Measurements from ENCODE around the gene TFPI2.

Gene TFPI2

DNA sequence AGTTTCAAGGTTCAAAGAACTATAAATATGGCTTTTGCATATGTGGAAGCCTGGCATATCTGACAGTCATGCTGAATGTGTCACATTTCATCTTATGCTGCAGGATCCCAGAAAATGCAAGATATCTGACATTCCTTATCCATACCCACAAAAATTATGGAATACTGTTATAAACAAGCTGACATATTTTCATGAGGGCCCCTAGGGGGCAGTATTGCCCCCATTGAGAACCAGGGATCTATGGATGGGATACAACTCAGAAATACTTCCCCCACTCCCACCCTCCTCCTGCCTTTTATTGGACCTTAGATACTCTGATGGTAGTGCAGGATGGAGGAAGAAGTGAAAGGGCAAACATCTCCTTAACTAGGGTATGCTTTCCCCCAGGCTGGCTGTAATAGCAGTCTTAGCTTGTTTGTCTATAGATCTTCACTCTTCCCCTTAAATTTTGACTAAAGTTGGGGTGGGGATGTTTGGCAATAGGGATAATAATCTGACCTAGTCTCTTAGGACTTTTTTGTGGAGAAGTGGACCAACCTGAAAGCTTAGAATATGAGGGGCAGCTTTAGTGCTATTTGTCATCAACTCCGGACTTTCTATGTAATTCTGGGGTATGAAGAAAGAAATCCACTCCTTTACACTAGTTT is 12.3 kb upstream of the TFPI2 start:
- no peak for DNase-seq

DNA sequence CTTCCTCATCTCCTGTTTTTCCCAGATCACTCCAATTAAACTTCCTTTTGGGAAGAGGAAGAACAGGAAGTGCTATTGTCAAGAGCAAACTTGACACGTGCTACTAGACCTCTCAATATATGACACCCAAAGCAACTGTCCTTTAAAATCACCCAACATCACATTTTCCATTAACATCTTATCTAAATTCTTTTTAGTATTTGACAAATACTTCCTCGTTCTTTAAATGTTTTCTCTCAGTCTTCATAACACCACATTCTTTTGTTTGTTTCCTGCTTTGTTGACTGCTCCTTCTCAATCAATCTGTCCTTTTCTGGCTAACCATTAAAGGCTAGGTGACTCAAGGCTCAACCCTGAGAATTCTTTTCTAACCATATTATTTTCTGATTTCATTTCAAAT is 7.1 kb upstream of the TFPI2 start:
- no peak for DNase-seq

DNA sequence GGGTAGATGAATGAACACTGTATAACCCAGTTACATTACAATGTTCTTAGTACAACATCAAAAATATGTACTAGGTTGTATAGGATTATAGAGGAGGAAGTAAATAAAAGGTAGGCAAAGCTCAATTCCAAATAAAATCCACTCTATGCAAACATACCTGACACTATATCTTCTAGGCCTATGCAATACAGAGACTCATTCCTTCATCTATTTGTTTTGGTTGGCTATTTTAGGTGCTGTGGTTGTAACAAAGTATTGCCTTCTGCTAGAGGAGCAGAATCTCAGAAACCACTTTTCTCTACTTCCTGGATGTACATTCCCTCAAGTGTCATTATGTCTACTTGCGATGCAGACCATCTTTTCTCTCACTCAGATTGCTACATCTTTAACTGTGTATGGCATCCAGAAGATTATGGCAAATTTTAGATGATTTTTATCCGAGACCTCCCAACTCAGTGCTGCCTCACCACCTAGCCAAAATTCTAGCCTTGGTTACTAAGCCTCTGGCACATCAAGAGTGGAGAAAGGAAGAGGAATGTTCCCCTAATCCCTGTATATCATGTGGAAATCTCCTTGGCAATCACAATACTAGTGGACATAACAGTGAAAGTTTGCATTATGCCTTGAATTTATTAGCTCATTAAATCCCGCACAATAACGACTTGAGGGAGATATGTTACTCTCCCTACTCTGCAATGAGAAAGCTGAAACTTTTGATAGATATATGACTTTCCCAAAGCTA is 5.5 kb upstream of the TFPI2 start:
- no peak for DNase-seq

DNA sequence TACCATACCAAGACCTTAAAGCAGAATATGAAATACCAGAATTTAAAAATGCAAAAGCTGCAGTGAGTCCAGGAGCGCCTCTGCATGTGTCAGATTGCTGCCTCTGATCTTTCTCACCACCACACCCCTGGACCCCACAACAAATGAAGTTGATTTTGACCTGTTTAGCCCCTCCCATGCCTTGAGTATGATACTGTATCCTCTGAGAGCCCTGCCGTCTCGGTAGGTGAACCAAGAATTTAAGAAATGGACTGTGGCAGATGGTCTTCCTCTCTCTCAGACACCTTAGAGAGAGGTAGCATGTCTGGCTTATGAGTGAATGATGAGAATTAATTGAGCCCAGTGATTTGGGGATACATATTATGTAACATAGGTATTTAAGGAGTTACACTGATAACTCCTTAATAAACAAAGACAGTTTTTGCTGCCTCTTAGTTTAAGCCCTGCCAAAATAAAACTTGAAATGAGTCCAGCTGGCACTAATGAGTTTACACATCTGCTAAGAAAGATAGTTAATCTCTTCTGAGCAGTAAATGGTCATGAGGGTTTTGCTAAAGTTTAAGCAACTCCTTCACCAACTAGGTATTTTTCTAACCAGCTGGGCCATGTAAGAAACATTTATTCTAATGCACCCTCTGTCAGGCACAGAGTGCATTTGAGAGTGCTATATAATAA is 4.5 kb upstream of the TFPI2 start:
- no peak for DNase-seq

DNA sequence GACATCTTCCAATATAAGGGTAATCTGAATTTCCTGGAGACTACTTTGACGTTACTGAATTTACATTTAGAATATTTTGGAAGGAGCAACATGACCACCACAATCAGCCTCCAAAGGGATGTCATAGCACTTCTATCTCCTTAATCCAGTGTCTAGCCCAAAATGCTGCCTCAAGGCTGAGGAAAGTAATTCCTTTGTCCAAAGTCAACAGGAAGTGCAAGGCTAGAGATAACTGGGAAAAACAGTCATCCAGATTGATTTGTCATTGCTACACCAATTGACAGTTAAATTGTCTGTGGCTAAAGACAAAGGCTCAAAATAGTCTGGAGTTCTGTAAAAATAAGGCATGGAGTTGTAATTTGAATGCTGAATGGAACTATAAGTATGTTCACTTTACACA is 3.9 kb upstream of the TFPI2 start:
- no peak for DNase-seq

DNA sequence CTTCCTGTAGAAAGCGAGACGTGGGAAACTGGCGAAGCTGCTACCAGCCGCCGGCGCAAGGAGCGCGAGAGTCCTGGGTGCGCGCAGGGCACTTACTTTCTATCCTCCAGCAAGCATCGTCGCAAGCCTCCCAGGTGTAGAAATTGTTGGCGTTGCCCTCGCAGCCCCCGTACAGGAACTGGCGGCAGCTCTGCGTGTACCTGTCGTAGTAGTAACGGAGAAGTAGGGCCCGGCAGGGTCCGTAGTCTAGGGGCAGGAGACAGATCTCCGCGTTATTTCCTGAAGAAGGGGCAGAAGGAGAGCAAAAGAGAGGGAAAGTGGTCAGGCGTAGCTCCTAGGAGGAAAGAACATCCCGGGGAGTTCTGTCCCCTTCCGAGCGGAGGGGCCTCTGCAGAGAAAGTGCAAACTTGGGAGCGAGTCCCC is 501 bp downstream of the TFPI2 start:
- DNase-seq: no peak

DNA sequence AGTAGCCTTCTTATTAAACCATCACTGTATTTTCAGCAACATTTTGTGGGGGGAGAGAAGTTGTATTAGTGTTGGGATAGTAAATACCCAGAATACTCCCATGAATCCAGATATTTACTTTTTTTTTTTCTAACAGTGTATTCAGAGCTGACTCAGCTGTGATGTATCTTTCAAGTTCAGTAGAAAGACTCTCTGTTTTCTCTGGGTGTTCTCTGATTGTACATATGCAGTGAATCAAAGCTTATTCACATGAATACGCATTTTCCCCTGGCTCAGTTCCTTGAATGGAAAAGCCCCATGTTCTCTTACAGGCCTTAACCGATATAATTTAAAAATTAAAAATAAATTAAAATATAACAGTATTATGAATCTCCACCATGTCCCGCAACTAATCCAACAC is 1.3 kb downstream of the TFPI2 start:
- DNase-seq: no peak

DNA sequence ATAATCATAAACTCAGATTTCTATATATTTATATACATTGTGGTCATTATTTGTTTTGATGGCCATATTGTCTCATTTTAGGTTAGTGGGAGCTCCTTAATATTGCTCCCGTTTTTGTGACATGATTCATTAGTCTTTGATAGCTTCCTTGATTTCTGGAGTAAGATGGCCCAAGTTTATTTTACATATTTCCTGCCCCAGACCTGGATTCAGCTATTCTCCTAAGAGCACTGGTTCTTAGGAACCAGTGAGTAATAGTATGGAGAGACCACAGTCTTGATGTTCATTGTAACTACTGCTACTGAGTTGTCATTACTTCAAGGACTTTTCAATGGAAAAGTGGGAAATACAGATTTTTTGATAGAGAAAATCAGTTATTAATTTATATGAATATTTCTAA is 6.0 kb downstream of the TFPI2 start:
- DNase-seq: no peak

DNA sequence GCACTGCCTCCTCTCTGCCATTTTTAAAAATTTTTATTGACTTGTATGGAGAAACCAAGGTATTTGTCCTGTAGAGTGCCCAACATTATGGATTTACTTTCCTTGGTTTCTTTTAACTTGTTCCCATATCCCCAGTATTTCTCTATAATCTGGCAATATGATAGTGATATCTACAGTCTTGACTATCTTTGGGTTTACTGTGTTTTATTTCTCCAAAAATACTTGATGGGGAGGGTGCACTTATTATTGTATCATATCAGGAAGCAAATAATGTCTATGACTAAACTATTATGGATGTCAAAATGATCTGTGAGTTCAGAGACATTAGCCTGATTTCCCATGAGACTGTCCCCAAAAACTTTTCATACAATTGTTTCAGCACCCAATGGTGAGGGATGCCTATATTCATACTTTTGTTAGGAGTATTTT is 6.6 kb downstream of the TFPI2 start:
- no peak for DNase-seq

DNA sequence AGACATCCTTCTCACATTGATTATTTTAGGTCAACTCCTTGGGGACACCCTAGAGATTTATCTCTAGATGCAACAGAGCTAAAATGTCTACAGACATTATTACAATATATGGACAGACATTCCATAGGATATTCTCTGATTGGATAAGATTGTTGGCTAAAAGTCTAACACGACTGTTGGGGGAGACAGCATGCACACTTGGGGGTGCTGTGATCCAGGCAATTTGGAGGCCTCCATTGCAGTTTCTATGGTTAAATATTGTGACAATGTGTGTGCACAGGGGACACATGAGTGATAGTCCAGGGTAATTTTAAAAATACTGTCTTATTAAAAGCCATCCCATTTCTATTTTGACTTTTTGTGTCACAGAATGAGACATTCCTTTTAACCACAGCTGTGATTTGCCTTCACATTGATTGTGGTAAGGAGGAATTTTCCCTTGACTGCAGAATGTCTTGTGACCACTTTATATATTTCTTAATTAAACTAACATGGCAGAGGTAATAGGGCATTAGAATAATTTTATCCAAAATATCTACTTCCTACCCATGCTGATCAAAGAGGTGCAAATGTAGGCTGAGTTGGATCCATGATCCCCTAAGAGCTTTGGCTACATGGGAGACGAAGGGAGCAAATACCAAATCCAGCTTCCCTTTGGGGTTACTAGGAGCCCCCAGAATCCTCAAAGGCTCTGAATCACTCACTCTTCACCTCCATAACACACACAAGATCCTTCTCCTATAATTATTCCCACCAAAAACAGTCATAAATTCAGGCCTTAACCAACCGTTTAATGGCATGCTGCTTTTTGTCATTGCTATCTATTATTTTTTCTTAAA is 7.3 kb downstream of the TFPI2 start:
- no peak for DNase-seq

DNA sequence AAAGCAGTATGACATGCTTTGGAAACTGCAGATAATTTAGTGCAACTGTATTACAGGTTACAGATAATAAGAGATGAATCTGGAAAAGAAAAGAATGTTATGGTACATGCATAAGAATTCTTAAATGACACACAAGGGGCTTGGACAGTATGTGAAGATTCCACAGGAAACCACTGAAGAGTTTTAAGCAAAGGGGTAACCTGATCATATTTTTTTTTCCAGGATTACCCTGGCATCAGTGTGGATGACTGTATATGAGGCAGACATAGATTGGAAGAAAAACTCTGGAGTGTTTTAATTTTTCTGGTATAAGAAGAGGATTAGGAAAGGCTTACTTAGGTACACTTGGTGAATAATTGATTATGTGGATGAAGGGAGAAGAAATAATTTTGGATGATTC is 8.1 kb downstream of the TFPI2 start:
- no peak for DNase-seq

DNA sequence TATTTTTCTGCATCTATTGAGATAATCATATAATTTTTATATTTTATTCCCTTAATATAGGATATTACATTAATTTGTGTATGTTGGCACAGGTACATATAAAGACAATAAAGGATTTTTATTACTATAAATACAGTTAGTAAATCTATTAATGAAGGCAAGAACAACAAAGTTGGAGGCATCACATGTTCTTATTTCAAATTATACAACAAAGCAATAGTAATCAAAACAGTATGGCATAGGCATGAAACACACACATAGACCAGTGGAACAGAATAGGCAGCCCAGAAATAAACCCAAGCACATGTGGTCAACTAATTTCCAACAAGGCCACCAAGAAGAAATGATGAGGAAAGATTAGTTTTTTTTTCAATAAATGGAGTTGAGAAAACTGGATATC is 11.2 kb downstream of the TFPI2 start:
- DNase-seq: no peak

DNA sequence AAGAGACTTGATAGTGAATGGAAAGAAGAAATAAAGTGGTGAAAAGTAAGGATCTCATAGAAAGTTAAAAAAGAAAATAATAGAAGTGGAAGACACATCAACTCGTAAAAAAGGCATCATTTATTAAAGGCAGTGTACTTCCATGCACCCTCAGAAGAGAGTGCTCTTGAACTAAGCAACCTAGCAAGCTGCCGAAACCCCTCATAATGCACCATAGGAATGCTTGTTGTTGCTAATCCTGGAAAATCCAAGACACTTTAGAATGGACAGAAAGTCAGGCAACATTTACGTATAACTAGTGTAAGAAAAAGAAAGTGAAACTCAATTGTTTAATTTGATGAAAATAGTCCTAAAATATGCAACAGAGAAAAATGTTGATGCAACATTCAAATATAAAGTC is 12.8 kb downstream of the TFPI2 start:
- DNase-seq: no peak

DNA sequence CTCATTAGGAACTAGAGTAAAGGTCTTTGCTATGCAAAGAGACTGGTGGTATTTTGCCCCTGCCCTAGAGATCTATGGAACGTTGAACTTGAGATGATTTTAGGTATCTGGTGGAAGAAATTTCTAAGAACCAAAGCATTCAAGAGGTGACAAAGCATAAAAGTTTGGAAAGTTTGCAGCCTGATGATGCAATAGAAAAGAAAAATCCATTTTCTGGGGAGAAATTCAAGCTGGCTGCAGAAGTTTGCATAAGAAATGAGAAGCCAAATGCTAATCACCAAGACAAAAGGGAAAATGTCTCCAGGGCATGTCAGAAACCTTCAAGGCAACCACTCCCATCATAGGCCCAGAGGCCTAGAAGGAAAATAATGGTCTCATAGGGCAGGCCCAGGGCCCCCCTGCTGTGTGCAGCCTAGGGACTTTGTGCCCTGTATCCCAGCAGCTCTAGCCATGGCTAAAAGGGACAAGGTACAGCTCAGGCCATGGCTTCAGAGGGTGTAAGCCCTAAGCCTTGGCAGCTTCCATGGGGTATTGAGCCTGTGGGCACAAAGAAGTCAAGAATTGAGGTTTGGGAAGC is 16.5 kb downstream of the TFPI2 start:
- no peak for DNase-seq

DNA sequence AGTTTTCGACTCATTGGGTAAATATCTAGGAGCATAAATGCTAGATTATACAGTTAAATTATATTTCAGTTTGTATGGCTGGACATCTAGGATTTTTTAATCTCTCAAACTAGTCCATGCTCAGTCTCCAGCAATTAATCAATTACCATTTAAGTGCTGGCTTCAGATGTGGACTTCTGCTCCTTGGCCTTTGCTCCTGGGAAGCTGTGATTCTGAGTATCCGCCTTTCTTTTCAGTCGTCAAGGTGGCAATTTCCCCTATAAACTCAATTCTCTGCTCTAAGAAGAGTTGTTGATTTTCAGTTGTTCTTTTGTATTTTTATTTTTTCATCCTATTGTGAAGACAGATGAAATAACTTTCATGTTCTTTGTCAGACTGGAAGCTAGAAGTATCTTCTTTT is 23.7 kb downstream of the TFPI2 start:
- no peak for DNase-seq

DNA sequence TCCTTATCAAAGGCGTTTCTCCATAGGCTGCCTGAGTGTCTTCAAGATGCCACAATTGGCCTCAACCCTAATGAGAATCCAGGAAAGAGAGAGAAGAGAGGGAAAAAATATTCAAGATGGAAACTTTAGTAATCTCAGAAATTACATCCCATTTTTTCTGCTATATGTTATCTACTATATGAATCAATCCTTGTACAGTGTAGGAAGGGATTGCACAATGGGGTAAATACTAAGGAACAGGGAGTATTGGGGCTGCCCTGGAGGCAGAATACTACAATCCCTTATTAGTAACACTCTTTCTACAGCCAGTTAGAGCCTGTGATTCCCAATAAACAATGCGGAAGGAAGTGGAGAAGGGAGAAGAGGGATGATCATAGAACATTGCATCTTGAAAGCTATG is 27.9 kb downstream of the TFPI2 start:
- DNase-seq: no peak

DNA sequence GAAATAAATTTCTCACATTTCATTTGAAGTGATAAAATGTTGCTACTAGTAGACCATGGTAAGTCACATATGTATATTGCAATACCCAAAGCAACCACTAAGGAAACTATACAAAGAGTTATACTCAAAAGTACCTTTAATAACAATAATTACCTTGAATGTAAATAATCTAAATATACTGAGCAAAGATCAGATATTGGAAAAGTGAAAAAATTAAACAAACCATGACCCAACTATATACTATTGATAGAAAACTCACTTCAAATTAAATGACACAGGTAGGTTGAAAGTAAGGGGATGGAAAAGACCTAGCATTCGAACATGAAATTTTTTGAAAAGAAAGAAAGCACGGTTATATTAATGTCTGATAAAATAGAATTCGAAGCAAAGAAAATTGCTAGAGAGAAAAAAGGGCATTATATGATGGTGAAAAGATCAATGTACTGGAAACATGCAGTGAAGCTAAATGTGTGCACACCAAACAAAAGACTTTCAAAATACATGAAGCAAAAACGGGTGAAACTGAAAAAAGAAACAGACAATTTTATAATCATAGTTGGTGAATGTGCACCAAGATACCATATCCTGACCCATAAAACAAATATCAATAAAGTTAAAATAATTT is 29.1 kb downstream of the TFPI2 start:
- no peak for DNase-seq

DNA sequence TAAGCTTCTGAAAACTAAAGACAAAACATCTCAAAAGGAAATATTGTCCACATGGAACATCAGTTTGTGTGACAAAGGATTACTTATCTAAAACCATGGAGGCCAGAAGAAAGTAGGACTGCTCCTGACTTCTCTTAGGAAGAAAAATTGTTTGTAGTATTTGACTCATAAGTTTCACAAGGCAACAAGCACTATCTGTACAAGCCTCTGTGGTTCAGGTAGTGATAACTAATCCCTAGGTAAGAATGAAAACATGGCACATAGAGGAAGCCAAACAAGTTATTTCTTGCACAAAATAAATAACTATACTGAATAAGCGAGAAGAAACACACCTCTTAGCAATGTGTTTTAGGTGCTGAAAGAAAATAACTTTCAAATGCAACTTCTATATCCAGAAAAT is 30.3 kb downstream of the TFPI2 start:
- DNase-seq: no peak

DNA sequence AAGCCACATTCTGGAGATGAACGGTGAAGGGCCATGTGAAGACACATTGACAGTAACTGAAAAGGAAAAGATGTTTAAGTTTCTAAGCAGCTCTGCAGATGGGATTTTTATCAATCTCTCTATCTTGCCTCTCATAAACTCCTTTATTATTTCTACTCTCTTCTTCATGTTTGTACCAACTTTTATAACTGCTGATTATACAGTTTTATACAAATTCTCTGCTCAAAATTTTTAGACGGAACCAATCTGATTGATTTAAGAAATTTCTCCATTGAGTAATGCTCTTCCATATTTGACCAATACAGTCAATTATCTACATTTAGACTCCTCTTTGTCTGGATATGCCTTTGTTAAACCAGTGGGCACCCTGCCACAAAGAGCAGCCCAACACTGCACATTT is 31.7 kb downstream of the TFPI2 start:
- DNase-seq: no peak

DNA sequence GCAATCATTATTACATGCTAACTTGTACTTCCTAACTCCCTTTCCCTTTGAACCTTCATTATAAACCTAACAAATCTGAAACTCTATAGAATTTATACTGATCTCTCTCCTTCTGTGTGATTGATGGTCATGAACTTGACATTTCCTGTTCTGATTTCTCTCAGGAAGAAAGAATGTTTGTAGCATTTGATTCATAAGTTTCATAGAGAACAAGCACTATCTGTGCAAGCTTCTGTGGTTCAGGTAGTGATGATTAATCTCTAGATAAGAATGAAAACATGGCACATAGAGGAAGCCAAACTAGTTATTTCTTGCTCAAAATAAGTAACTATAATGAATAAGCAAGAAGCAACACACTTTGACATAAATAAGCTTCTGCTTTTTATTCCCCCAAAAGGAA is 34.2 kb downstream of the TFPI2 start:
- no peak for DNase-seq

DNA sequence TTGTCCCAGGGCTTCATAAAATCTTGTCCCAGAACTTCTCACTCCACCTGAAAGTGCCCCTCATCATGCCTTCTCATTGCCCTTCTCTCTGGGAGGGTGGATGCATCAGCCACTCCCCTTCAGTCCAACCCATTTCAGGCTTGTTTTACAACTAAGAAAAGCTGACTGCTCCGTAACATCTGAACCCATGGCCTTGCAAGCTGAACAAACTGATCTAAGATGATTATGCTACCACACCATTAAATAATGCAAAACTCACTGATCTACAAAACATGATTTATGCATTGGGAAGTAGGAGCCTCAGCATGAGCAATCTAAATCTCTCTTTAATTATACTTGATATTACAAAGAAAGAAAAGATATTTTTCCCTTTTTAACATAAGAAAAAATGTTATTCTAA is 34.8 kb downstream of the TFPI2 start:
- no peak for DNase-seq

DNA sequence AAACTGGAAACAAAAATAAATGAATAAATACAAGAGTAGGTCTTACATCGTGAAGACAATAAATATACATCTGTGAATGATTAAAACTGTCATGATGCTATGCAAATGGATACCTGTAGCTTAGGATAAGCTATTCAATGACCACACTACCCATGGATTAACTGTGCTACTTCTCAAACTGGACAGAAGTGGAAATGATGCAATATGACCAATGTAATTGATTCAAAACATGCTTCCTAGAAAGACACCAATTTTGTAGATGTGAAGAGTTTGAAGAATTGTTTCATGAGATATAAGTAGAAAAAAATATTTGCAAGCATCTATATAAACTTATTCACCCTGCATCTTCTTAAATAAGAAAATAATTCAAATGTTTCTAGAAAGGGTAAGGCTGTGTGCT is 36.1 kb downstream of the TFPI2 start:
- no peak for DNase-seq

DNA sequence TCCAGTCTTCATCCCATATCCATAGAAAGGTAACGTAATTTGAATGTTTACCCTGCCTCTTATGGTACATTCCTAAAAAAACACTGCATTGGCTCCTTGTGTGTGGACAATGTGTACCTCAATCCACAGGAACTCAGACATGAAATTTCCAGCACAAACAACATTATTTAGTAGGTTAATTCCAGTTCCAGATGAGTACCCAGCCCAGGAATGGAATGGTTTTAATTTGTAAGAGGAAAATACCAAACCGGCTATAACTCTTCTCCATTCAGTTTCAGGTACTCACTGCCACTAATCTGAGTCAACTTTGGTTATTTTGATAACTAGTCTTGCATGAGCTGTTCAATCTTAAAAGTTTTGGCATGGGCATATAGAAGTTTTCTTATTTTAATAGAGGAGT is 39.0 kb downstream of the TFPI2 start:
- DNase-seq: no peak

Measured in stimulated activated CD4-positive, alpha-beta T cell treated with anti-CD3 and anti-CD28 coated beads, Interleukin-4, amount 100 ng/mL, for 4 hours (primary cell).